SK-N-SH treated with all-trans-retinoic acid at 6 μM for 48 hours (cell line): ENCODE data around the gene LAMTOR4.

Source experiments
- GLIS3 ChIP-seq: fragments of 250-450 bp; sonication (Bioruptor Pico); IDR thresholded peaks from 2 replicates; pipeline ENCODE4 v1.5.0; 2020; ENCODE audit warnings: mild to moderate bottlenecking, moderate library complexity
- ISL1 ChIP-seq: fragments of 250-450 bp; sonication (Bioruptor Pico); IDR thresholded peaks from 2 replicates; pipeline ENCODE4 v2.1.2; 2022; ENCODE audit warnings: mild to moderate bottlenecking, moderate library complexity
- PATZ1 ChIP-seq: fragments of 250-450 bp; sonication (Bioruptor Pico); IDR thresholded peaks from 2 replicates; pipeline ENCODE4 v1.8.0; 2020; ENCODE audit warnings: mild to moderate bottlenecking, moderate library complexity, borderline replicate concordance
- RARB ChIP-seq: fragments of 250-450 bp; sonication (Bioruptor Pico); IDR thresholded peaks from 2 replicates; pipeline ENCODE4 v1.8.0; 2021; ENCODE audit warnings: mild to moderate bottlenecking, moderate library complexity
- TCF4 ChIP-seq: fragments of 250-450 bp; sonication (Bioruptor Pico); IDR thresholded peaks from 2 replicates; pipeline ENCODE4 v1.8.0; 2021; ENCODE audit warnings: mild to moderate bottlenecking, moderate library complexity, borderline replicate concordance
- TOX ChIP-seq: fragments of 250-450 bp; sonication (Bioruptor Pico); IDR thresholded peaks from 2 replicates; pipeline ENCODE4 v1.8.0; 2021; ENCODE audit warnings: mild to moderate bottlenecking, moderate library complexity, borderline replicate concordance
- ZC3H10 ChIP-seq: fragments of 250-450 bp; sonication (Bioruptor Pico); IDR thresholded peaks from 2 replicates; pipeline ENCODE4 v1.5.1; 2021; ENCODE audit warnings: mild to moderate bottlenecking, moderate library complexity
- ZFP3 ChIP-seq: fragments of 250-450 bp; sonication (Bioruptor Pico); IDR thresholded peaks from 2 replicates; pipeline ENCODE4 v1.5.0; 2020; ENCODE audit warnings: mild to moderate bottlenecking, moderate library complexity
- ZFP30 ChIP-seq: fragments of 450-650 bp; formaldehyde crosslinking; IDR thresholded peaks from 2 replicates; pipeline ENCODE4 v1.5.0; 2022; ENCODE audit warnings: mild to moderate bottlenecking, moderate library complexity
- ZNF565 ChIP-seq: fragments of 450-650 bp; formaldehyde crosslinking; conservative IDR thresholded peaks from 2 replicates; pipeline ENCODE4 v1.5.0; 2020; ENCODE audit warnings: low read depth, mild to moderate bottlenecking, moderate library complexity
- ZNF70 ChIP-seq: fragments of 450-650 bp; formaldehyde crosslinking; IDR thresholded peaks from 2 replicates; pipeline ENCODE4 v1.5.0; 2020; ENCODE audit warnings: mild to moderate bottlenecking, moderate library complexity
- ZNF8 ChIP-seq: fragments of 450-650 bp; formaldehyde crosslinking; IDR thresholded peaks from 2 replicates; pipeline ENCODE4 v1.5.0; 2020; ENCODE audit warnings: mild to moderate bottlenecking, moderate library complexity
- TF ChIP-seq, protein P1 (sequence below): fragments of 250-450 bp; sonication (Bioruptor Pico); IDR thresholded peaks from 2 replicates; pipeline ENCODE4 v1.5.0; 2020; ENCODE audit warnings: mild to moderate bottlenecking, moderate library complexity
- TF ChIP-seq, protein P2 (sequence below): fragments of 250-450 bp; sonication (Bioruptor Pico); IDR thresholded peaks from 2 replicates; pipeline ENCODE4 v1.5.1; 2020; ENCODE audit warnings: low read depth, mild to moderate bottlenecking, moderate library complexity

DNA sequence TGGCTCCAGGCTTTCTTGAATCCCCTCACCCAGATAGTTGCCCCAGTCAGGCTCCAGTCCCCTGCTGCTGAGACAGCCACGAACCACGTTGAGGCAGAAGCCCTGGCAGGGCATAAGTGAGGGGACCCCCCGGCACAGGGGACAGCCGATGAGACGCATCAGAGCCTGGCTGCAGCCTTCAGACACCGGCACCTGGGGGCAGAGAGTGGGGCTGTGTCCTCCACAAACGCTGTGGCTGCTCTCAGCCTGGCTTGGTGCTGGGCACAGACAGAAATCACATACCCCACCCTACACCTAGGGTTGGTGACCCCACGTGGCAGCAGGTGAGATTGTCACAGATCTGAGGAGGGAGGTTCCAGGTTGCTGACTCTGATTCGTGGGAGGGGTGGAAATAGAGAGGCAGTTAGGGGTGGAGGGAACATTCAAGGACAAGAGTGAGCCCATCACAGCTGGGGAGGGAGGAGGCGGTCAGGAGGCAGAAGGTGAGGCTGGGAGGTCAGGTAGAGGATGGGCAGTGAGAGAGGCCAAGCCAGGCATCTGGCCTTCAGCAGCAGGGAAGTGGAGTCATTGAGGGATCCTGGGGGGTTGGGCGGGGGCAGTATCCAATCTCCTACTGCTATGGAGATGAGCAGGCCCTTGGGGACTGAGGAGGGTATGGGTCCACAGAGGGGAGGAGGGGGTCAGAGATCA is 25.2 kb downstream of the LAMTOR4 start:
- no peak for TF ChIP-seq PATZ1
- TF ChIP-seq ISL1 (CRISPR knock-in tag): no peak
- no peak for TF ChIP-seq ZNF8
- no peak for TF ChIP-seq TCF4 (CRISPR knock-in tag)
- no peak for TF ChIP-seq ZNF70 (CRISPR knock-in tag)
- no peak for TF ChIP-seq RARB
- TF ChIP-seq, protein P1, sequence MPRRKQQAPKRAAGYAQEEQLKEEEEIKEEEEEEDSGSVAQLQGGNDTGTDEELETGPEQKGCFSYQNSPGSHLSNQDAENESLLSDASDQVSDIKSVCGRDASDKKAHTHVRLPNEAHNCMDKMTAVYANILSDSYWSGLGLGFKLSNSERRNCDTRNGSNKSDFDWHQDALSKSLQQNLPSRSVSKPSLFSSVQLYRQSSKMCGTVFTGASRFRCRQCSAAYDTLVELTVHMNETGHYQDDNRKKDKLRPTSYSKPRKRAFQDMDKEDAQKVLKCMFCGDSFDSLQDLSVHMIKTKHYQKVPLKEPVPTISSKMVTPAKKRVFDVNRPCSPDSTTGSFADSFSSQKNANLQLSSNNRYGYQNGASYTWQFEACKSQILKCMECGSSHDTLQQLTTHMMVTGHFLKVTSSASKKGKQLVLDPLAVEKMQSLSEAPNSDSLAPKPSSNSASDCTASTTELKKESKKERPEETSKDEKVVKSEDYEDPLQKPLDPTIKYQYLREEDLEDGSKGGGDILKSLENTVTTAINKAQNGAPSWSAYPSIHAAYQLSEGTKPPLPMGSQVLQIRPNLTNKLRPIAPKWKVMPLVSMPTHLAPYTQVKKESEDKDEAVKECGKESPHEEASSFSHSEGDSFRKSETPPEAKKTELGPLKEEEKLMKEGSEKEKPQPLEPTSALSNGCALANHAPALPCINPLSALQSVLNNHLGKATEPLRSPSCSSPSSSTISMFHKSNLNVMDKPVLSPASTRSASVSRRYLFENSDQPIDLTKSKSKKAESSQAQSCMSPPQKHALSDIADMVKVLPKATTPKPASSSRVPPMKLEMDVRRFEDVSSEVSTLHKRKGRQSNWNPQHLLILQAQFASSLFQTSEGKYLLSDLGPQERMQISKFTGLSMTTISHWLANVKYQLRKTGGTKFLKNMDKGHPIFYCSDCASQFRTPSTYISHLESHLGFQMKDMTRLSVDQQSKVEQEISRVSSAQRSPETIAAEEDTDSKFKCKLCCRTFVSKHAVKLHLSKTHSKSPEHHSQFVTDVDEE (CRISPR knock-in tag): no peak
- no peak for TF ChIP-seq ZFP30 (CRISPR knock-in tag)
- no peak for TF ChIP-seq ZFP3 (CRISPR knock-in tag)
- TF ChIP-seq ZC3H10: no peak
- TF ChIP-seq ZNF565 (CRISPR knock-in tag): no peak
- TF ChIP-seq, protein P2, sequence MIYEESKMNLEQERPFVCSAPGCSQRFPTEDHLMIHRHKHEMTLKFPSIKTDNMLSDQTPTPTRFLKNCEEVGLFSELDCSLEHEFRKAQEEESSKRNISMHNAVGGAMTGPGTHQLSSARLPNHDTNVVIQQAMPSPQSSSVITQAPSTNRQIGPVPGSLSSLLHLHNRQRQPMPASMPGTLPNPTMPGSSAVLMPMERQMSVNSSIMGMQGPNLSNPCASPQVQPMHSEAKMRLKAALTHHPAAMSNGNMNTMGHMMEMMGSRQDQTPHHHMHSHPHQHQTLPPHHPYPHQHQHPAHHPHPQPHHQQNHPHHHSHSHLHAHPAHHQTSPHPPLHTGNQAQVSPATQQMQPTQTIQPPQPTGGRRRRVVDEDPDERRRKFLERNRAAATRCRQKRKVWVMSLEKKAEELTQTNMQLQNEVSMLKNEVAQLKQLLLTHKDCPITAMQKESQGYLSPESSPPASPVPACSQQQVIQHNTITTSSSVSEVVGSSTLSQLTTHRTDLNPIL: no peak
- no peak for TF ChIP-seq TOX
- no peak for TF ChIP-seq GLIS3 (CRISPR knock-in tag)
